C4-2B (cell line): ENCODE measurements around the gene UBA1.

Experiments used
- CTCF ChIP-seq: fragments of 450-650 bp; conservative IDR thresholded peaks from 2 replicates; pipeline ENCODE4 v1.5.1; 2017; ENCODE audit warnings: mild to moderate bottlenecking
- ZFX ChIP-seq: fragments of 450-650 bp; IDR thresholded peaks from 2 replicates; pipeline ENCODE4 v1.6.1; 2017

- TF ChIP-seq CTCF, result no peak
- TF ChIP-seq ZFX, result no peak
These were observed 48.1 kb upstream of the UBA1 start for GRCh38 chrX:47145395-47146120.
